Endometrium (tissue), 2 donors: ENCODE data around the gene ANKRD52.

ENCODE experiments used
- FAIRE-seq: peaks from 2 replicates; lab custom pipeline; 2012; peaks lifted over from hg19 to GRCh38; lab: Jason Lieb, UNC
- donor health status: control.
- donor health status: control.

Gene ANKRD52

DNA sequence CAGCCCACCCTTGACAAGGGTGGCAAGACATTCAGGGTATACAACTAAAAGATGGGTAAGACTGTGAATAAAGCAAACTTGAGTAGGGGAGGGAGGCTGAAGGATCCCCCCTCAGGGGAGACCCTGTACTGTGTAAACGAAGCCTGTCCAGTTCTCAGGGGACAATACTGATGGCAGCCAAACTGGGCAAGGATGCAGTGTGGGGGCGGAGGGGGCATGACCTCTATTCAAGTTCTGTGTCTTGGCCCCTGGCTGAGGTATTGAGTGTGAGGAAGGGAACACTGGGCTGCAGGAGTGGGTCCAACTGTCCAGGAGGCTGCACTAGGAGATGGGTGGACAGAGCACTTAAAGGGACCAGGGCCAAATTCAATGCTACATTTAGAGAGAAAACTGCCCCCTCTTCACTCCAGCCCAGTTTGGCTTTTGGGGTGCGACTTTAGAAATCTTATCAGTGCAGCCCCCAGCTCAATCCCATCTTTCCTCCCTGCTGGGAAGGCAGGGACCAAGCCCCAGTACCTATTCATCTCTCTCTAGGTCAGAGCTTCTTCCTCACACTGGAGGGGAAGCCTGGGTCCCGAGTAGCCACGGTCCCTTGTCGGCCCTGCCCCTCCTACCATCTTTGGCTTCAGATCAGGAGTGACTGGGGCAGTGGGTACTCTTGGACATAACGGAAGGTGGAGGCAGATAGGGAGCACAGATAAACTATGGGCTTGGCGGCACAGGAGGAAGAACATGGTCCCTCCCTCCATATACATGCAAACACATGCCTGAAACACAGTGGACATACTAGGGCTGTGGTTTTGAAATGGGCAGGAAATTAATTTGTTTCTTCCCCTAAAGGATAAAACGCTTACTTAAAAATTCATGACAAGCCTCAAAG lies 16.5 kb downstream of the ANKRD52 start:
- no peak for FAIRE-seq

DNA sequence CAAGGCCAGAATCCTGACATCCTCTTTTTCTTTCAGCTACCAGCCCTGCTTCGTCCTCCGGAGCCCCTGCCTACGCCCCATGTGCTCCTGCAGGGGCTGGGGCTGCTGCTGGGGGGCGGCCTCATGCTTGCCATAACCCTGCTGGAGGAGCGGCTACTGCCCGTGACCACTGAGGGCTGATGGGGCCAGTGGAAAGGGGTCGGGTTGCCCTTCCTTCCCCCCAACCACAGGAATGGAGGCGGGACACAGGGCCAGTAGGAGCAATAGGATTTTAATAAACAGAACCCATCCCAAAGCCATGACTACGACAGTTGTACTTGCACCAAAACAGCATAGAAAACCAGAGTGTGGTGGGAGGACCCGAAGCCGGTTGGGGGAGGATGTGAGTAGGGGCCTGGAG lies 20.6 kb downstream of the ANKRD52 start:
- FAIRE-seq = no peak

DNA sequence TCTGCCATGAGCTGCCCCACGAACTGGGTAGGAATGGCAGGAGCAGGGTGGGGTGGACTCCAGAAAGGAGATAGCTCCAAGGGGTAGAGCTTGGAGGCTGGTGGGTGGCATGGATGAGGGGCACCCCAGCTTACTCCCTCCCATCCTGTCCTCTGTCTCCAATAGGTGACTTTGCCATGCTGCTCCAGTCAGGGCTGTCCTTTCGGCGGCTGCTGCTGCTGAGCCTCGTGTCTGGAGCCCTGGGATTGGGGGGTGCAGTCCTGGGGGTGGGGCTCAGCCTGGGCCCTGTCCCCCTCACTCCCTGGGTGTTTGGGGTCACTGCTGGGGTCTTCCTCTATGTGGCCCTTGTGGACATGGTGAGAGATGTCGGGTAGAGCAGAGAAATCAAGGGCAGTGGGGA lies 21.2 kb downstream of the ANKRD52 start:
- no peak for FAIRE-seq

DNA sequence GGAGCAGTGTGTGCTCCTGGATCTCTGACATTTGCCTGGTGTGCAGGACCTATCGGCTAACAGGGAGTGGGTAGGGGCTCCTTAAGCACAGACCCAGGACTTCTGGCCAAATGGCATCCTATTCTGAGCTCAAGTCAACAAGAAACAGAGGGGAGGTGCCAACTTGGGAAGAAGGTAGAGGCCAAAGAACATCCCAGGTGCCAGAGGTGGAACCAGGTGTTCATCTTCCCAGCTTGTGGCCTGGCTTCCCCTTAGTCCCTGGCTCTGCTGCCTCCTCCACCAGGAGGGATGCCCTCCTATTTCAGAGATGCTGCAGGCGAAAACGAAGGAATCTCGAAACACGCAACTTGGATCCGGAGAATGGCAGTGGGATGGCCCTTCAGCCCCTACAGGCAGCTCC lies 22.1 kb downstream of the ANKRD52 start:
- no peak for FAIRE-seq

DNA sequence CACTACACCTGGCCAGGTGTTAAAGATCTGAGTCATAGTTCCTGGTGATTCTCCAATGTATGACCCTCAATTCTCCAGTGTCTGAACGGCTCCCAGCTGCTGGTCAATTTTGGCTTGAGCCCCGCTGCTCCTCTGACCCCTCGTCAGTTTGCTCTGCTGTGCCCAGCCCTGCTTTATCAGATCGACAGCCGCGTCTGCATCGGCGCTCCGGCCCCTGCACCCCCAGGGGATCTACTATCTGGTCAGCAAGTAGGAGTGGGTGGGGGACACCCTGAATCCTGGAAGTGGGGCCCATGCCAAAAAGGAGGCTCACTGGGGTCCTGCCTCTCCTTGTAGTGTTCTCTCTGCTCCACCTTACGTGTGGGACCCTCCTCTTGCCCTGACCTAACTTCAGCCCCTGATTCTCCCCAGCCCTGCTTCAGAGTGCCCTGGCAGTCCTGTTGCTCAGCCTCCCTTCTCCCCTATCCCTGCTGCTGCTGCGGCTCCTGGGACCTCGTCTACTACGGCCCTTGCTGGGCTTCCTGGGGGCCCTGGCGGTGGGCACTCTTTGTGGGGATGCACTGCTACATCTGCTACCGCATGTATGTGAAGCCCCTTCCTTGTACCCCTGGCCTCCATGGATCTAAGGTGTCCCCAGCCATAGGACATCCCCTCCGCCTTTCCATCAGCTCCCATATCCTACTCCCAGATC lies 23.3 kb downstream of the ANKRD52 start:
- no peak for FAIRE-seq

DNA sequence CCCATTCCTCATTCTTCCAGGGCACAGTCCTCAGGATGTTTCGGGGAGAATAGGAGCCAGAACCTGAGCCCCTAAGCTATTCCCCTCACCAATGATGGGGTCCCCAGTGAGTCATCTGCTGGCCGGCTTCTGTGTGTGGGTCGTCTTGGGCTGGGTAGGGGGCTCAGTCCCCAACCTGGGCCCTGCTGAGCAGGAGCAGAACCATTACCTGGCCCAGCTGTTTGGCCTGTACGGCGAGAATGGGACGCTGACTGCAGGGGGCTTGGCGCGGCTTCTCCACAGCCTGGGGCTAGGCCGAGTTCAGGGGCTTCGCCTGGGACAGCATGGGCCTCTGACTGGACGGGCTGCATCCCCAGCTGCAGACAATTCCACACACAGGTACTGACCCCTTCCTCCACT lies 27.0 kb downstream of the ANKRD52 start:
- FAIRE-seq = no peak

DNA sequence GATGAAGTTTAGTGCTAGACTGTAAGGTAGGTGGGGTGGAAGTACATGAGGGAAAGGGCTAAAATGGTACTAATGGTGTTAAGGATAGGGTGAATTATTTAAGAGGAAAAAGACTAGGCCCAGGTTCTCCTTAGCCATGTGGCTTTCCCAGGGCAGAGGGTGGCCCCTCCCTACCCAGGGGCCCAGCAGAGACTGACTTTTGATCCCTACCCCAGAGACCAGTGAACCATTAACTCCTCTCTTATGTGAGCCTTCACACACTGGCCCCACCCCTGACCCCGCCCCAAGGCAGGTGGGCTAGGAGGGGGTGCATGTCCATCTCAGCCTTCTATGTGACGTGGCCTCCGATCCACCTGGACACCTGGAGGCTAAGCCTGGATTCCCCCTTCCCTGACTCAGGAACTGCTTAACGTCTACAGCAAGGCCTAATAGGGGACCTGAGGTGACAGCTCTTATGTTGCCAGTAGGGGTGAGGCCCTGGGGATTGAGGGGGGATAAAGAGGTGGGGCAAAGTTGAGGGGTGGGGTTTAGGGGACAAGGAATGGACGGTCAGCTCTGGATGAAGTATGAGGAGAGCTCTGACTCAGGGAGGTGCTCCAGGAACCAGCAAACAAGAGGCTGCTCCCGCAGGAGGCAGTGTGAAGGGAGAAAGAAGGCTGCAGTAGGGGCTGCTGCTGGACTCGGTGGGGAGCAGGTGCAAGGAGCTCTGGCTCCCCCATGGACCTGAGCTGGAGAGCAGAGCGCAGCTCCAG lies 27.6 kb downstream of the ANKRD52 start:
- FAIRE-seq = no peak

DNA sequence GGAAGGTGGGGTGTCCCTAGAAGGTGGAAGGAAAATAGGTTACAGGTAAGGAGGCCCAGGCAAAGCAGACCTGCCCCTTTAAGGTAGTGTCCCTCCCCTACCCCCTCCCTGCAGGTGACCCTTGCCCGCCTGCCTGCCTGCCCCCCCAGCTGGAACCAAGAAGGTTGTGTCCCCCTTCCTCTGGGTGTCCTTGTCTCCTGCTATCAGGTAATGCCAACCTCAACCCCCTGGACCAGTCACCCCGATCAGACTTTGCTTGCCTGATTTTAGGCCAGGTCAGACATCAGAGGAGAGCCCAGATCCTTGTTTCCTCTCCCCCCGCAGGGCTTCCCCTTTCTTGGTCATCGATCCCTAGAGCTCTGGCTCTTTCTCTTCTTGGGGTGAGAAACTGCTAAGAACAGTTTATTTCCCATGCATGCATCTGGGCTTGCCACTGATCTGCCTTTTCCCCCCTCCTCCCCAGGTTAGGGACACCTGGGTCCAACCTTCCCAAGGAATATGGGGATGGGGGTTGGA lies 28.2 kb downstream of the ANKRD52 start, which contains the start of gene SLC39A5:
TSS of gene SLC39A5 (plus strand) at position 136 of the 516 bp plus-strand sequence. CDS start 1,224 bp downstream, outside the sequence.
- no peak for FAIRE-seq

DNA sequence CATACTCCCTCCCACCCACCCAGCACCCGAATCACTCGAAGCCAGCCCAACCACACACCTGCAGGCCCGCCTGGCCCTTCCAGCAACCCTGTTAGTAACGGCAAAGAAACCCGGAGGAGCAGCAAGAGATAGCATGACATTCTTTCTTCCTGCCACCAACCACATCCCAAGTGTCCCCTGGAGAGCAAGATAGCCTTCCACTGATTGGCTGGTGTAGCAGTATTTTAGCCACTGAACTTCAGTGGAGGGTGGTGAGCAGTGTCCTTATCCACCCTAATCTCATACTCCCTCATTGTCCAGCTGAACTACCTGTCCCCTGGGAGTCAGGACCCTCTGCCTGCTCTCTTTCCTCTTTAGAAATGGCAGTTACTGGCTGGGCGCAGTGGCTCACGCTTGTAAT lies 29.1 kb downstream of the ANKRD52 start:
- no peak for FAIRE-seq

DNA sequence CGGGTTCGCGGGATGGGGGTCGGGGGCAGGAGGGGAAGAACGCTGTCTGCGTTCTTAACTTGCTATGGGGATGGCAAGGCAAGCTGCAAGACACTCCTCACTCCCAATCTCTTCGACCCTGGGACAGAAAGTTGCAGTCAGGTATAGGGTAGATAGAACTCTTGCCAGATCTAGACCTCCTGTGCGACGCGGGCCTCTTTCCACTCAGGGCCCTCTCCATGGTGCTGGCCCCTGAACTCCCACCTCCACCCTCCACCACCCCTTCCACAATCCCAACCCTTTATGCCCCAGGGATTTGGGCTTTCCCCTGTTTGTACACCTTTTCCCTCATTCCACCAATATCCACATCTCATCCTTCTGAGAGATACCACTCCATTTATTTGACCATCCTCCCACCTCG lies 33.2 kb downstream of the ANKRD52 start:
- no peak for FAIRE-seq

DNA sequence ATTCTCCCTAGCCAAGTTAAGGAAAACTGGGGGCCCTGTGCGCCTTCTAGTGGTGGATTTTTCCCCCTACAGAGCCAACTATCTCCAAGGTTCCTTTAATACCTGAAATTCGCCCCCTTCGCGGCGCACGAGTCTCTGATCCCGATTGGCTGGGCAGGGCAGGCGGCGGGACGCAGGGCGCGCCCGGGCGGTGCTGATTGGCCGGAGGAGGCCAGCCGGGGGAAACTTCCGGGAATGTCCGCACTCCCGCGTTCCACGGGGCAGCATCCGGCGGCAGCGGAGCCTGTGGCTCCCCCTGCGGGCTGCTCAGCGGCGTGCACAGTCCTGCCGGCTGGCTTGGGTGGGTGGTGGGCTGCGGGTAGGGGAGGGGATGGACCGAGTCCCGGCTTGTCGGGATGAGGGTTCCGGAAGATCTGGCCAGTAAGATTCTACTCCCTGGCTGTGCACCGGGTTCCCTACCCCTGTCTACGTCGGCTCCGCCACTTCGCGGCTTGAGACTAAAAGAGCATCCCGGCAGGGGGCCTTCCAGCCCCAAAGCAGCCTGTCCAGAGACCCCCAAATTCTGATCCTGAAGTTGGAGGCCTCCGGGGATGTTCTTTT lies 34.0 kb downstream of the ANKRD52 start, which contains the start of gene NABP2:
TSS of gene NABP2 (plus strand) at position 241 of the 600 bp plus-strand sequence. CDS start 515 bp downstream, outside the sequence.
- FAIRE-seq = peak; percentile 96

DNA sequence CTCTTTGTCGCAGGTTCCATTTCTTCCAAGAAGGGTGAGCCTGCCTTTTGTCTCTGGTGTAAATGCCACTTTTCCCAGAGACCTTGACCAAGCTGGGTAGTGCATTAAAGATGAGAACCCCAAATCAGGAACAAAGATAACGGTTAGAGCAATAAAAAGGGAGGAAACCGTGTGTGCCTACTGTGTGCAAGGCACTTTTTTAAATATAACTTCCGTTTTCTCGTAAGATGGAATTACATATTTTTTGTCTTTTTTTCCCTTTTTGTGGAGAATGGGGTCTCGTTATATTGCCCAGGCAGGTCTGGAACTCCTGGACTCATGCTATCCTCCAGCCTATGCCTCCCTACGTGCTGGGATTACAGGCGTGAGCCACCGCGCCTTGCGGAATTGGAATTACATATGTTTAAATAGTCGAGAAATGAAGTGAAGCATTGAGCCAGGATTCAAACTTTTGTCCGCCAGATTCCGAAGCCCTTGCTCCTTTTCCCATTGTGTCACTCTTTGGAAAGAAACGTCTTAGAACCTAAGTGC lies 34.5 kb downstream of the ANKRD52 start:
- FAIRE-seq = no peak

DNA sequence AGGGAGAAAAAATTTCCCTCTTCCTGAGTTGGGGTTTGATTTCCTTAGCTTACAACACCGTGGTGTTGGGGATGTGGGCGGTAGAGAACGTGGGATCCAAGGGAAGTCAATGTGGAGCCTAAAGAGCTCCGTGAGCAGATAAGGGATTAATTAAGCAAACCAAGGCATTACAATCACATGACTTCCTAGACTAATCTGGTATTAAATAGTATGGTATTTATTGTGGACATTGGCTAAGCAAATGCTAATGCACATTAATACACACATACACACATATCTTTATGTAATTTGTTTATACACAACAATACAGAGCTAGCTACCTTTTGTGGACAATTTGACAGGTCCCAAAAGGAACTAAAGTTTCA lies 35.7 kb downstream of the ANKRD52 start:
- FAIRE-seq = no peak

DNA sequence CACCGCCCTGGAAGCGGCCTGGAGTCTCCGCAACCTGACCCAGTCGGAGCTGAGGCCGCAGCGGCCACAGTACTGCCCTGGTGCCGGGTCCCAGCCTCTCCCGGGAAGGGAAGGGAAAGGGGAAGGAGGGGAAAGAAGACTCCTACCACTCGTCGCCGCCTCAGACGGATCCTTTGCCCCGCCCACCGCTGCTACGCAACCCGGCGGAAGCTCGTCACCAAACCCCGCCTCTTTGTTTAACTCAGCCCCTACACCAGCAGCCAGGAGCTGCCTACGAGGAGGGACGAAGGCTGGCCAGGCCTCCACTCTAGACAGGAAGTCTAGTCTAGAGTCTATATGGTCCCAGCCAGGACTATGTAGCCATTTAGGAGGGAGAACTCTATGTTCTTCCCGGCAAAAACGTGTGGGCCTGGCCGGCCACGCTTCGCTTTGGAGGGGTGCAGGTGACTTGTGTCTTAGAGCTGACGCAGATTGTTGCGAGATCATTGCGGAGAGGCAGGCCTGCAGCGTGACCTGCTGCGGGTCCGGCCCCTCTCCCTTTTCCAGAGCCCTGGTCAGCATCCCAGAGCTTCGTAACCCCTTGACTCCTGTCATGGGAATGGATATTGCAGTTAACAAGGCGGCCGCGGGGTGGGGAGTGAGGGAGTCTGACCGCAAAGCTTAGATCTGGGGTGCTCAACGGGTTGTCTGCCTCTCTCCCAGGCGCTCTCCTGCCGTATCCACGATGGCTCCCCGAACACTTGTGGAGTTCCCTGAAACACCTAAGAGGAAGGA lies 36.2 kb downstream of the ANKRD52 start, which contains the start of gene RNF41:
TSS of gene RNF41 (minus strand) at position 166 of the 774 bp plus-strand sequence. CDS start 7,875 bp downstream, outside the sequence.
- FAIRE-seq = peak; percentile 91

DNA sequence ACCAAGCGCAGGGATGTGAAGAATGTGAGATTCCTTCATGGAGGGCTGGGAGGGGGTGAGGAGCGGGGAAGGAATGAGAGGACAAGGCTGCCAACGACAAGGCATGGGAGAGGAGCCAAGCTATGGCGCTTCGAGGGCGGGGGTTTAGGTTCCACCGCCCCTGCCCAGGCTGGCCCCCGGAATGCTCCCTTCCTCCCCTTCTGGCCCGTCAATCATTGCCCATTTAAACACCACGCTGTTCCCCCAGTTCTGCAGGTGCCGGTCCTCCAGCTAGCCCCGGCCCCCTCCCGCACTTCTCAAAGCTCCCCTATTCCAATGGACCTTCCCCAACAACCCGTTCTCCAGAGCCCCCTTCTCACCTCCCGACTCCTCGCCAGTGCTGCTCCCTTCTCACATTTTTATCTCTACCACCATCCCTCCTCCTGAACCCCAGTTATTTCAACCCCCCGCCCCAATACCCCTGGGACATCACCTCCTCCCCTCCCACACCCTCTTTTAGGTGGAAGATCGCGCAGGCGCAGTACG lies 36.9 kb downstream of the ANKRD52 start:
- FAIRE-seq = no peak

DNA sequence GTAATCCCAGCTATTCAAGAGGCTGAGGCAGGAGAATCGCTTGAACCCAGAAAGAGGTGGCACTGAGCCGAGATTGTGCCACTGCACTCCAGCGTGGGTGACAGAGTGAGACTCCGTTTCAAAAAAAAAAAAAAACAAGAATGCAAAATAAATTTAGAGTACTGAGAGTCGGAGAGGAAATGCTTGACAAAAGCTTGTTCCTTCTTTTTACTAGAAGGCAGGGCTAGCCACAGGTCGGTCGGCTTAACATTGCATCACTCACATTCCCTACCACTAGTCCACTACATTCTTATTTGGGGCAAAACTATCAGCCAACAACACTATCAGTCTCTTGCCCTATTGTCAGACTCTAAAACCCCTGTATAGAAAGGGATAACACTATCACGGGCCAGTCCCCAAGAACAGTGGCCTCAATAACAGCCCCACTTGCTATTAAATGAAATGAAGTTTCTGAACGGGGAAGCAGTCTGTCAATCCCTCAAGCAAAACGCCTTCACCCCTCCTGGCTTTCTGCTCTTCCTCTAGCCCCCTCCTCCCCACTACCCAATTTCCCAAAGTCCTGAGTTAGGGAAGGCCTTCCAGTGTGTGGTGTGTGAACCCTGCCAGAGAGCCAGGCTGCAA lies 37.5 kb downstream of the ANKRD52 start:
- FAIRE-seq = no peak

DNA sequence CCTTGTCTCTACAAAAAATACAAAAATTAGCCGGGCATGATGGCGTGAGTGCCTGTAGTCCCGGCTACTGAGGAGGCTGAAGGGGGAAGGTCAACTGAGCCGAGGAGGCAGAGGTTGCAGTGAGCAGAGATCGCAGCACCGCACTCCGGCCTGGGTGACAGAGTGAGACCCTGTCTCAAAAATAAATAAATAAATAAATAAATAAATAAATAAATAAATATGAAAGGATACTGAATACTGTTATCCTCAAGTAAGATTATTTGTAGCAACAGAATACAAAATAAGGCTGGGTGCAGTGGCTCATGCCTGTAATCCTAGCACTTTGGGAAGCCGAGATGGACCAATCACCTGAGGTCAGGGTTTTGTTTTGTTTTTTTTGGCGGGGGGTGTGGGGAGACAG lies 38.3 kb downstream of the ANKRD52 start:
- no peak for FAIRE-seq

DNA sequence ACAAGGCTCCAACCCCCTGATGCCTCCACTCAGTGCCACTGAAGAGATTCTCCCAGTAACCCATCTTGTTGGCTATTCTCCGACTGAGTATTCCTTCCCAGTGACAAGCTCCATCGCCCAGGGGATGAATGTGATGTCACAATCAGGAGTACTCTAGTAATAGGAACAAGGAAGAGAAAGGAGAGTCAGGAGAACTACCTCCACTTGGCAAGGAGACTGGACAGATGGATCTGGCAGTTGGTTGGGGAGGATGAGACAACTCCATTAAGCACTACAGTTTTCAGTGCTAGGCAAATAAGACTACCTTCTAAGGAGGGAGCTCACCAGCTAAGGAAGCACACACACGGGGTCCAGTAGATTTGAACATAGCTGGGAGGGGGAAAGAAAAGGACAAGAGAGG lies 41.7 kb downstream of the ANKRD52 start:
- FAIRE-seq = no peak

DNA sequence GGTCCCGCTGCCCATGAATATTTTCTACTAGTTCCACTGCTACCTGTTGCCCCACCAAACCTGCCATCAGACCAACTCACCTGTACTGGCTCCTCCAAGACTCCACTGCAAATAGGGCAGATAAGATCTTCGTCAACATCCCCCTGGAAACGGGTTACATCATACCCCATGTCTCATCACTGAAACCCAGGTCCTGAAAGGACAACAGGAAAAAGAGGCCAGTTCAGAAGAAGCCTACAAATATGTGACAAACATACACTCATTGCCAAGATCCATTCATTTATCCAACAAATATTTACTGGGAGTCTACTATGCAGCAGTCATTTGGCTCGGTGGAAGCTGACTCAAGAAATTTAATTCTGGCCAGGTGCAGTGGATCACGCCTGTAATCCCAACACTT lies 44.3 kb downstream of the ANKRD52 start:
- no peak for FAIRE-seq

DNA sequence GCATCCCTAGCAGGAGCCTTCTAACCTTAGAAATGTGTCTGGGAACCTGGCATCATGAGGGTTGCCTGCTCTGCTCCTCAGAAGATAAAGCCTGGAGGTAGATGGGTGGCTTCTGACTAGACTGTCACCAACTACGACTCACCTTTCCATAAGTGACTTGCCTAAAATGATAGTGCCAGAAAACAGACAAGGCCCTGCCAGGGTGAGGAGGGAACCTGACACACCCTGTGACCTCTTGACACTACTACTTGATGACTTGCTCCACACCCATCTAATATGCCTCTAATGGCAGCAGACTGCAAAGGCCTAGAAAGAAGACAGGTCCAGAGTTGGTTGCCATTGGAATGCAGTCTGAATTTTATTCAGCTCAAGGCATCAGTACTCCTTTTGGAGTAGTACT lies 45.8 kb downstream of the ANKRD52 start:
- no peak for FAIRE-seq
